Lower lobe of right lung (tissue), 2 donors: ENCODE data around the gene KIRREL3. TPM values are rescaled to one million over a fixed set of nuclear protein-coding genes. Genes with fewer than 3 reads are reported as not detected.

Source experiments
- ATAC-seq, 2 donors: fragments of 200-7000 bp; cut with Tn5 transposase; one replicate each; pipeline ENCODE4 v1.9.1; 2020 to 2022; ENCODE audit warnings: mild to moderate bottlenecking in 2 of 2, moderate library complexity in 2 of 2
- DNase-seq: peaks from one replicate; pipeline ENCODE4 v3.0.0-alpha.2; 2020
- H3K27ac ChIP-seq: fragments of 200-600 bp; one replicate; pipeline ENCODE4 v1.8.0; 2022
- H3K27me3 ChIP-seq: fragments of 200-600 bp; one replicate; pipeline ENCODE4 v1.8.0; 2022; ENCODE audit warnings: low read depth
- H3K36me3 ChIP-seq: fragments of 200-600 bp; one replicate; pipeline ENCODE4 v1.8.0; 2022; ENCODE audit warnings: mild to moderate bottlenecking
- H3K4me1 ChIP-seq: fragments of 200-600 bp; one replicate; pipeline ENCODE4 v1.8.0; 2022
- H3K4me3 ChIP-seq: fragments of 200-600 bp; one replicate; pipeline ENCODE4 v1.8.0; 2022; ENCODE audit warnings: mild to moderate bottlenecking
- H3K9me3 ChIP-seq: fragments of 200-600 bp; one replicate; pipeline ENCODE4 v1.8.0; 2022
- intact Hi-C: fragments of 100-400 bp; cut with DNase I; formaldehyde crosslinking; loops from one replicate; pipeline ENCODE4 v1.11.0; 2022
- total RNA-seq: library from RNA; stranded (reverse); fragmentation: NEBNext Ultra II Directional; extraction: Animal tissue kit (Norgen Biotek cat#: 25700); gene quantifications from one replicate; pipeline ENCODE4 v1.2.1, GENCODE V29; 2021
- TF ChIP-seq, protein P1 (sequence below): fragments of 200-600 bp; IDR thresholded peaks from one replicate; pipeline ENCODE4 v1.8.0; 2022; ENCODE audit warnings: antibody characterized with exemption, mild to moderate bottlenecking
- donor health status: DM: no; HTN: yes; CAD: no; lungs with severe emphysema.

KIRREL3 gene
- total RNA-seq, 1 donor from 2014 or later = 0.15 TPM

GRCh38 chr11:126481303-126481680 is 519.3 kb downstream of the KIRREL3 start:
- Histone ChIP-seq H3K27ac (no peak overlapping the region), H3K9me3 (no peaks in the 10 kb centered on the region), H3K4me3 (no peak overlapping the region), H3K27me3 (no peaks in the 10 kb centered on the region), H3K4me1 (peaks cover 7% of the 10 kb centered on the region), H3K36me3 (no peaks in the 10 kb centered on the region)
- intact Hi-C loops = no loop called here
- TF ChIP-seq, protein P1, sequence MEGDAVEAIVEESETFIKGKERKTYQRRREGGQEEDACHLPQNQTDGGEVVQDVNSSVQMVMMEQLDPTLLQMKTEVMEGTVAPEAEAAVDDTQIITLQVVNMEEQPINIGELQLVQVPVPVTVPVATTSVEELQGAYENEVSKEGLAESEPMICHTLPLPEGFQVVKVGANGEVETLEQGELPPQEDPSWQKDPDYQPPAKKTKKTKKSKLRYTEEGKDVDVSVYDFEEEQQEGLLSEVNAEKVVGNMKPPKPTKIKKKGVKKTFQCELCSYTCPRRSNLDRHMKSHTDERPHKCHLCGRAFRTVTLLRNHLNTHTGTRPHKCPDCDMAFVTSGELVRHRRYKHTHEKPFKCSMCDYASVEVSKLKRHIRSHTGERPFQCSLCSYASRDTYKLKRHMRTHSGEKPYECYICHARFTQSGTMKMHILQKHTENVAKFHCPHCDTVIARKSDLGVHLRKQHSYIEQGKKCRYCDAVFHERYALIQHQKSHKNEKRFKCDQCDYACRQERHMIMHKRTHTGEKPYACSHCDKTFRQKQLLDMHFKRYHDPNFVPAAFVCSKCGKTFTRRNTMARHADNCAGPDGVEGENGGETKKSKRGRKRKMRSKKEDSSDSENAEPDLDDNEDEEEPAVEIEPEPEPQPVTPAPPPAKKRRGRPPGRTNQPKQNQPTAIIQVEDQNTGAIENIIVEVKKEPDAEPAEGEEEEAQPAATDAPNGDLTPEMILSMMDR = no peak
- ATAC-seq = no peak
- no peak for DNase-seq

DNA sequence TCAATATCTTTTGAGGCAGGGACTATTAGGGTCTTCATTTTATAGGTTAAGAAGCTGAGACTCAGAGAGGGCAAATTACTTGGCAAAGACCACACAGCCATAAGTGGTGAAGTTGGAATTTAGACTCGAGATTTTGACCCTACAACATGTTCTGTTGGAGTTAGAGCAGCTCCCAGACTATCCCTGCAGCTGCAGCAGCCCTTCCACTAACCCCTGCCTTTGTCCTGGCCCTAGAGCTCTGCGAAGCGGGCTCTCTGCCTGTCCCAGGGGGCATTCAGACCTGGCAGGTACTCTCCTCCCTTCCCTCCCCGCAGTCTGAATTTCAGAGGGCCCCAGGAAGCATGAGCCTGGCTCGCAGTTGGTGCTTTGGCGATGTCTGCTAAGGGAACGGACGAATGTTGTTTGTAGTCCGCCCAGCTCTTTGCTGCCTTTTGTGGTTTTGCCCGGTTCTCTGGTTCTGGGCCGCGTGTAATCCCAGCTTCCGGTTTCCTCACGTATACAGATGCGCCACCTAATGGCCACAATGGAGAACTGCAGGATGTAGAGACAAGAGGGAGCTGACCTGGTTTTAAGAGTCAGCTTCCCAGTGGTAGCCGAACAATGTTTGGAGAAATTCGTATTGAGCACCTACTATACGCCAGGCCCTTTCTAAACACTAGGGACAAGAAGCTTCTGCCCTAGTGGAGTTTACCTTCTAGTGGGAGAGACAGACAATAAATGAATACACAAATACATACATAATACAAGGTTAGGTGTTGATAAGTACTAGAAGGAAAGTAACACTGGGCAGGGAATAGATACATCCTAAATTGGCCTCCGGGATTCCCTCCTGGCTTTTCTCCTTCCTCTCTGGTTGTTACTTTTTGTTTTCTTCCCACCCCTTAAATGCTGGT is 519.9 kb downstream of the KIRREL3 start:
- Histone ChIP-seq H3K27me3 (no peaks in the 10 kb centered on the region), H3K36me3 (no peaks in the 10 kb centered on the region), H3K4me3 (no peak overlapping the region), H3K9me3 (no peaks in the 10 kb centered on the region), H3K27ac (peak overlapping the region; percentile 60), H3K4me1 (peaks cover 11% of the 10 kb centered on the region)
- peak; percentile 92 to 94 for ATAC-seq
- DNase-seq = peak; percentile 84
- TF ChIP-seq, protein P1 = peak; percentile 93
- intact Hi-C loops = no loop called here

DNA sequence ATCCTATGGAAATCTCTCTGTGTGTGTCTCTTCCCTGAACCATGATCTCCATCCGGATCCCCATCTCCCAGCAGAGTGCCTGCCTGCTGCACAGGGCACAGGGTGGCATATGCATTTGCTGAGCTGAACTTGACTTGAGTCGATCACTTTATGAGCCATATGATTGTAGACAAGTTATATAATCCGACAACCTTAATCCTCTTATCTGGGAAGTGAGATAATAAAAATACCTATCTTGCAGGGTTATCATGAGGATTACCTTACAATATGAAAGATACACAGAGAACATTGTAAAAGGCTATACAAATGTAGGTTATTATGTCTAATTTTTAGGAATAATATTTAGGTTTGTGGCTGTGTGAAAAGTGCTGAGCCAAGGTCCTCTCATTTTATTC is 520.6 kb downstream of the KIRREL3 start:
- TF ChIP-seq, protein P1 = no peak
- ATAC-seq = no peak
- no peak for DNase-seq
- Histone ChIP-seq H3K27ac (peak overlapping the region; percentile 60), H3K4me3 (no peak overlapping the region), H3K9me3 (no peaks in the 10 kb centered on the region), H3K36me3 (no peaks in the 10 kb centered on the region), H3K4me1 (peaks cover 15% of the 10 kb centered on the region), H3K27me3 (no peaks in the 10 kb centered on the region)
- intact Hi-C loops = no loop called here

- H3K4me1 ChIP-seq = peaks cover 15% of the 10 kb centered on the region
- DNase-seq (no peak), ATAC-seq (no peak)
- H3K4me3 ChIP-seq = no peak overlapping the region
- H3K27ac ChIP-seq = no peak overlapping the region
- no peaks in the 10 kb centered on the region for H3K36me3 ChIP-seq
- no peaks in the 10 kb centered on the region for H3K9me3 ChIP-seq
- intact Hi-C loops = no loop called here
- TF ChIP-seq, protein P1 = no peak
- H3K27me3 ChIP-seq = no peaks in the 10 kb centered on the region
Measured at GRCh38 chr11:126479178-126479930, 521.2 kb downstream of the KIRREL3 start.

- TF ChIP-seq, protein P1 = no peak
- intact Hi-C loops = no loop called here
- no peak for ATAC-seq
Measured at GRCh38 chr11:126478466-126478865, 522.1 kb downstream of the KIRREL3 start.

More at GRCh38 chr11:126478466-126478865, 522.1 kb downstream of the KIRREL3 start:
- no peaks in the 10 kb centered on the region for H3K27me3 ChIP-seq
- H3K9me3 ChIP-seq = no peaks in the 10 kb centered on the region
- peaks cover 15% of the 10 kb centered on the region for H3K4me1 ChIP-seq
- H3K36me3 ChIP-seq = no peaks in the 10 kb centered on the region
- no peak for DNase-seq
- H3K27ac ChIP-seq = no peak overlapping the region
- H3K4me3 ChIP-seq = no peak overlapping the region
